WERI-Rb-1 (cell line): Measurements from ENCODE around the gene GKN2.

Experiments used
- DNase-seq: peaks from one replicate; pipeline ENCODE4 v3.0.0-alpha.2; 2020
- H3K27ac ChIP-seq: fragments of 250-450 bp; sonication (Bioruptor Pico); 2 replicates; pipeline ENCODE4 v1.5.1; 2020; ENCODE audit warnings: mild to moderate bottlenecking, moderate library complexity
- H3K27me3 ChIP-seq: fragments of 250-450 bp; sonication (Bioruptor Pico); 2 replicates; pipeline ENCODE4 v1.5.1; 2021; ENCODE audit warnings: mild to moderate bottlenecking, low read depth, moderate library complexity; ENCODE audit not compliant: insufficient read depth, severe bottlenecking
- H3K36me3 ChIP-seq: fragments of 250-450 bp; sonication (Bioruptor Pico); 2 replicates; pipeline ENCODE4 v1.5.1; 2020; ENCODE audit warnings: mild to moderate bottlenecking, moderate library complexity
- H3K4me3 ChIP-seq: 2 replicates; pipeline ENCODE4 v1.5.1; 2011; ENCODE audit warnings: low read depth, mild to moderate bottlenecking, control low read depth, low read length
- H3K9me3 ChIP-seq: fragments of 250-450 bp; sonication (Bioruptor Pico); 2 replicates; pipeline ENCODE4 v1.5.1; 2021; ENCODE audit warnings: mild to moderate bottlenecking, moderate library complexity; ENCODE audit not compliant: severe bottlenecking
- TF ChIP-seq, protein P1 (sequence below): IDR thresholded peaks from 2 replicates; pipeline ENCODE4 v1.5.1; 2011; ENCODE audit warnings: low read depth, mild to moderate bottlenecking, control low read depth, inconsistent platforms, low read length

Gene GKN2

DNA sequence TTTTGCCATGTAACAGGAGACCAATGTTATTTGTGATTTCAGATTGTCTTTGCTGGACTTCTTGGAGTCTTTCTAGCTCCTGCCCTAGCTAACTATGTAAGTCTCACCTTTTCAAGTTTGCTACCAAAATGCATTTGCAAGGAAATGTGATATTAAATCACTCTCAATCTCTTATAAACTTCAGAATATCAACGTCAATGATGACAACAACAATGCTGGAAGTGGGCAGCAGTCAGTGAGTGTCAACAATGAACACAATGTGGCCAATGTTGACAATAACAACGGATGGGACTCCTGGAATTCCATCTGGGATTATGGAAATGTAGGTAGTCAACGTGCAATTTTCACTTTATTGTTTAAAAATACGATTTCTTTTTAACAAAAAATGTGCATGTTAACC, 24.8 kb upstream of the GKN2 start:
- Histone ChIP-seq H3K27me3 (peaks cover 28% of the 10 kb centered on the region), H3K27ac (no peak overlapping the region), H3K4me3 (no peak overlapping the region), H3K9me3 (no peaks in the 10 kb centered on the region), H3K36me3 (no peaks in the 10 kb centered on the region)
- DNase-seq: no peak
- TF ChIP-seq, protein P1, sequence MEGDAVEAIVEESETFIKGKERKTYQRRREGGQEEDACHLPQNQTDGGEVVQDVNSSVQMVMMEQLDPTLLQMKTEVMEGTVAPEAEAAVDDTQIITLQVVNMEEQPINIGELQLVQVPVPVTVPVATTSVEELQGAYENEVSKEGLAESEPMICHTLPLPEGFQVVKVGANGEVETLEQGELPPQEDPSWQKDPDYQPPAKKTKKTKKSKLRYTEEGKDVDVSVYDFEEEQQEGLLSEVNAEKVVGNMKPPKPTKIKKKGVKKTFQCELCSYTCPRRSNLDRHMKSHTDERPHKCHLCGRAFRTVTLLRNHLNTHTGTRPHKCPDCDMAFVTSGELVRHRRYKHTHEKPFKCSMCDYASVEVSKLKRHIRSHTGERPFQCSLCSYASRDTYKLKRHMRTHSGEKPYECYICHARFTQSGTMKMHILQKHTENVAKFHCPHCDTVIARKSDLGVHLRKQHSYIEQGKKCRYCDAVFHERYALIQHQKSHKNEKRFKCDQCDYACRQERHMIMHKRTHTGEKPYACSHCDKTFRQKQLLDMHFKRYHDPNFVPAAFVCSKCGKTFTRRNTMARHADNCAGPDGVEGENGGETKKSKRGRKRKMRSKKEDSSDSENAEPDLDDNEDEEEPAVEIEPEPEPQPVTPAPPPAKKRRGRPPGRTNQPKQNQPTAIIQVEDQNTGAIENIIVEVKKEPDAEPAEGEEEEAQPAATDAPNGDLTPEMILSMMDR: no peak

DNA sequence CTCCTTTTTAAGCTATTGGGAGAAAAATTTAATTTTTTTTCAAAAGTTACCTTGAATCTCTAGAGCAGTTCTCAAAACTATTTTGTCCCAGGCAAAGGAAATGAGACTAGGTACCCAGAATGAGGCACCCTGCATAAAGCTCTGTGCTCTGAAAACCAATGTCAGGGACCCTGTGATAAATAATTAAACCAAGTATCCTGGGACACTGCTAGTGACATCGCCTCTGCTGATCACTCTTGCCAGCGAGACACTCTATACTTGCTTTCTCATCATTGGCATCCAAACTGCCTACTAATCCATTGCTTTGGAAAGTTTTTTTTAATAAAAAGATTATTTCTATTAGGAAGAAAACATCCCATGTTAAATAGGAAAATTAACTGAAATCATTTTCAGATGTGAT, 23.2 kb upstream of the GKN2 start:
- Histone ChIP-seq H3K4me3 (no peak overlapping the region), H3K9me3 (no peaks in the 10 kb centered on the region), H3K27ac (no peak overlapping the region), H3K36me3 (no peaks in the 10 kb centered on the region), H3K27me3 (peaks cover 28% of the 10 kb centered on the region)
- DNase-seq: no peak
- TF ChIP-seq, protein P1: no peak

DNA sequence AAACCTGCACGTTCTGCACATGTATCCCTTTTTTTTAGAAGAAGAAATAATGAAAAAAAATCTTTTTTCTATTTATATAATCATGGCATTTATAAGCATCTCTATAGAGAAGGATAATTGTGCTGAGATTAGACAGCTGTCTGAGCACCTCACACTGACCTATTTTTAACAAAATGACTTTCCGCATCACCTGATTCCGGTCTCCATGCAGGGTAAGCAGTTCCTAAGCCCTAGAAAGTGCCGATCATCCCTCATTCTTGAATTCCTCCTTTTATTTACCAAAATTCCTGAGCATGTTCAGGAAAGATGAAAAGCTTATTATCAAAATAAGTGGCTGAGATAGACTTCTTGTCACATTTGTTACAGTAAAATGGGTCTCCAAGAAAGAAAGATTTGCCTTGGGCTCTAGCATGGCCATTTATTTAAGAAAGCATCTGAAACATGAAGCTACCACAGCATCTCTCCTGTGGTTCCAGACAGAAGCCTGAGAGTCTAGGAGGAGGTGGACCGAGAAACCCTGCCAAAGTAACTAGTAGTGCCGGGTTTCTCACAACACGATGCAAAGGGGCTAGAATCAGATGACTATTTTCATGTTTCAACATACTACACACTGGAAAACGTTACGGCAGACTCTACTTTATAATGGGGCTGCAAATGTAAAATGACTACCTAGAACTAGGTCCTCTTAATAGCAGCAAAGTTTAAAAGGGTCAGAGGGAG, 22.4 kb upstream of the GKN2 start:
- Histone ChIP-seq H3K27me3 (peaks cover 27% of the 10 kb centered on the region), H3K27ac (no peak overlapping the region), H3K4me3 (no peak overlapping the region), H3K9me3 (no peaks in the 10 kb centered on the region), H3K36me3 (no peaks in the 10 kb centered on the region)
- TF ChIP-seq, protein P1: no peak
- DNase-seq: no peak

DNA sequence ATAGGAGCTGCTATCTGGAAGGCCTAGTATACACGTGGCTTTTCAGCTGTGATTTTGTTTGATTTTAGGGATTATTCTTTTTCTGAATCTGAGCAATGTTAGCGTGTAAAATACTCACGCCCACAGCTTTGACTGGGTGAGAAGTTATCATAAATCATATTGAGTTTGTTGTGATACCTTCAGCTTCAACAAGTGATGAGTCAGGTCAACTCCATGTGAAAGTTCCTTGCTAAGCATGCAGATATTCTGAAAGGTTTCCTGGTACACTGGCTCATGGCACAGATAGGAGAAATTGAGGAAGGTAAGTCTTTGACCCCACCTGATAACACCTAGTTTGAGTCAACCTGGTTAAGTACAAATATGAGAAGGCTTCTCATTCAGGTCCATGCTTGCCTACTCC, 21.6 kb upstream of the GKN2 start, which contains the start of gene GKN1:
Gene GKN1 (plus strand): TSS at position 386 of the 400 bp plus-strand sequence. CDS start 42 bp downstream, outside the sequence.
- no peak within 1 kb of the TSS for H3K27ac ChIP-seq
- DNase-seq: no peak
- TF ChIP-seq, protein P1: no peak
- H3K9me3 ChIP-seq: no peaks in the 10 kb centered on the region
- peaks cover 25% of the 10 kb centered on the region for H3K27me3 ChIP-seq
- H3K4me3 ChIP-seq: no peak within 1 kb of the TSS
- H3K36me3 ChIP-seq: no peaks in the 10 kb centered on the region

DNA sequence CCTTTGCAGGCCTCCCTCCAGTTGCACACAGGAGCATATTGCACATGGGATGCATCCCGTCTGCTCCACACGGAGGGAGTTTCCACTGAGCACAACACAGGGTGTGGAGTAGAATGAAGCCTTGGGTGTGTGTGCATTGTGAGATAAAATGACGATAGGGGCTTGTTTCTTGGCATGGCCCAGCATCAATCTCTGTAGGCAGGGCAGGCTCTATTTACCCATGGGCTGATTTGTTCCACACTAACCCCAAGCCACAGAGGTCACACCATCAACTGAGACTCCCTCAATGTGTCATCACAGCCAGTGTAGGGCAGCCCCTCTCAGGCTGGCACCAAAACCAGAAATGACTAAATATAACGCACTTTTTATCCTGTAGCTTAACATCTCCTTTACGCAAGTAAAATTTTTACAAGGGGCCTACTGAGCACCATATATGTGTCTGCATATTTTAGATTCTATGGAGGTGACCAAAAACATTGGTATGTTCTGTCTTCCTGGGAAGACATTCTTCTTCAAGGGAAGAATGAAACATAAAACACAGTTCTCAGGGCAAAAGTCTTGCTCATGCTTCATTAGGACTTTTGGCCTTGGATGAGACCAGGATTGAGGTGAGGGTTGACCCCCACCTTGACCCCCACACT, 19.0 kb upstream of the GKN2 start:
- Histone ChIP-seq H3K9me3 (no peaks in the 10 kb centered on the region), H3K4me3 (no peak overlapping the region), H3K27ac (no peak overlapping the region), H3K36me3 (no peaks in the 10 kb centered on the region), H3K27me3 (peaks cover 21% of the 10 kb centered on the region)
- TF ChIP-seq, protein P1: no peak
- no peak for DNase-seq
